ENCODE data around the gene IFI27L2.
A peak's percentile ranks its signal among the peaks of the same experiment; 100 is the strongest.

Gene IFI27L2

DNA sequence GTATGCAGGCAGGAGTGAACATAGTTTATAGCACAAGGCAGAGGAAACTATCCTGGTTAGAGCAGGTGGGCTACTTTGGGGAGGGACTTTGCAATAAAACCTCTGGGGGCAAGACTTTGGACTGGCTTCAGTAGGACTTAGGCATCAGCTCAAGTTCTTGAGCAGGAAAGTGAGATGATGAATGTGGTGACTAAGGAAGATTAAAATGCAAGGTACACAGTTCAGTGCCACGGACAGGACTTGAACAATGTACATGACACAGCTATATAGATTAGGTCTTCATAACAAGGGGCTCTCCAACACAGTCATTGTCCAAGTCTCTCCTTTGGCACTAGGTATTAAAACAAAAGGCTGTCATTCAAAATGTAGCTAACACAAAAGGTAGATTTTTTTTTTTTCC, 23.3 kb upstream of the IFI27L2 start:
- DNase-seq (ENCODE audit: low read depth): no peak

GRCh38 chr14:94145902-94146527, 16.6 kb upstream of the IFI27L2 start:
- no peak for DNase-seq (ENCODE audit: low read depth)

- DNase-seq (ENCODE audit: low read depth): no peak
Observed at GRCh38 chr14:94144765-94145164, 15.4 kb upstream of the IFI27L2 start.

- no peak for DNase-seq (ENCODE audit: low read depth)
Observed at GRCh38 chr14:94143711-94144110, 14.3 kb upstream of the IFI27L2 start.

GRCh38 chr14:94143239-94143638, 13.8 kb upstream of the IFI27L2 start:
- no peak for DNase-seq (ENCODE audit: low read depth)

DNA sequence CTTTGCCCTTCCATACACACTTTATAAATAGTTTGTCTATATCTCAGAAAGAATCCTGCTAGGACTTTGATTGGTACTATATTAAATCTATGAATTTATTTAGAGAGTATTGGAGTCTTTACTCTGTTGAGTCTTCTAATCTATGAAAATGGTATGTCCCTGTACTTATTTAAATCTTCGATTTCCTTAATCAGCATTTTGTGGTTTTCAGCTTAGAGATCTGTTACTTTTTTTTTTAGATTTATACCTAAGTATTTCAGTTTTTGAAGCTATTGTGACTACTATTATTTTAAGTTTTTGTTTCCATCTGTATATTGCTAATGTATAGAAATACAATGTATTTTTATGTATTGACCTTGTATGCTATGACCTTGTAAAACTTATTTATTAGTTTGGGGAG, 13.4 kb upstream of the IFI27L2 start:
- DNase-seq (ENCODE audit: low read depth): no peak

DNA sequence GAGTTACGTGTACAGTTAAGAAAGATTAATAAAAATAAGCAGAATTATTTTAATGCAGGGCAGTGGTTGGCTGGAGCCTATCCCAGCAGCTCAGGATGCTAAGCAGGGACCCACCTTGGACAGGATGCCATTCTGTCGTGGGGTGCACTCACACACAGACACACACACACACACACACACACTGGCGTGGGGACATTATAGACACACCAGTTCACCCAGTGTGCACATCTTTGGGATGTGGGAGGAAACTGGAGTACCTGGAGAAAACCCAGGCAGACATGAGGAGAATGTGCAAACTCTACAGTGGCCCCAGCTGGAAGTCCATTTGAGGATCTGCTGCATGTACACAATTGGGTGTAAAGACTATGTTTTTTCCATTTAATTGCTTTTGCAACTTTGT, 12.8 kb upstream of the IFI27L2 start:
- no peak for DNase-seq (ENCODE audit: low read depth)

DNA sequence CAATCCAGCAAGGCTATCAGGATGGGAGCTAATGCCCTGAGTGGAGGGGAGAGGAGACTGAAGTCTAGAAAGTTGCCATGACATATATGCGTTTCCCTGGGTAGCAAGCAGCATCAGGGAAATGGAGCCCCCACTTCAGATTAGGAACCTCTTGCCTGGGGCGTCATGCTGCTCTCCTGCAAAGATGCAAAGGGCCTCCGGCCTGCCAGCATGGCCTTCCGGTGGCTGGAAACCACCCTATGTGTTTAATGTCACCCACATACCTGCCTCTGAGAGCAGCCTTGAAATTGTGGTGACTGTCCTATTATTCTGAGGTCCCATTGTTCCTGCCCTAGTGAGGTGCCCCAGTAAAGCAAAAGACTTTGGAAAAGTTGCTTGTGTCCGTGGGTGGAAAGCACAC, 10.0 kb upstream of the IFI27L2 start:
- DNase-seq (ENCODE audit: low read depth): no peak

- DNase-seq (ENCODE audit: low read depth): no peak
Observed at GRCh38 chr14:94139006-94139405, 9.6 kb upstream of the IFI27L2 start.

DNA sequence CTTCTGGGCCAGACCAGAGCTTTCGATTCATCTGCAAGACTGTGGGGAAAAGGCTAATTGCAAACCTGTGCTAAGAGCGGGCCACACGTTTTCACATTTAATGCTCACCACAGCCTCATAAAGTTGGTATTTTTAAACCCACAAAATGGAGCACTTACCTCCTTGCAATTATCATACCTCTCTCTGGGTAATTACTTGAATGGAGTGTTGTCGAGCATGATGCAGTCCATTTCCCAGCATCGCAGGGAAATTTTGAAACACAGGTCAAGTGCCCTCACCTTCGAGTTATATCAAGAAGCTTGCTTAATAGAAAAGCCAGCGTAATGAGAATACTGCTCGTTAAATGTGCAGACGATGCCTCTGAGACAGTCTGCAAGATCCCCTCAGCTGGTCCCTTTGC, 8.8 kb upstream of the IFI27L2 start:
- DNase-seq (ENCODE audit: low read depth): no peak

DNA sequence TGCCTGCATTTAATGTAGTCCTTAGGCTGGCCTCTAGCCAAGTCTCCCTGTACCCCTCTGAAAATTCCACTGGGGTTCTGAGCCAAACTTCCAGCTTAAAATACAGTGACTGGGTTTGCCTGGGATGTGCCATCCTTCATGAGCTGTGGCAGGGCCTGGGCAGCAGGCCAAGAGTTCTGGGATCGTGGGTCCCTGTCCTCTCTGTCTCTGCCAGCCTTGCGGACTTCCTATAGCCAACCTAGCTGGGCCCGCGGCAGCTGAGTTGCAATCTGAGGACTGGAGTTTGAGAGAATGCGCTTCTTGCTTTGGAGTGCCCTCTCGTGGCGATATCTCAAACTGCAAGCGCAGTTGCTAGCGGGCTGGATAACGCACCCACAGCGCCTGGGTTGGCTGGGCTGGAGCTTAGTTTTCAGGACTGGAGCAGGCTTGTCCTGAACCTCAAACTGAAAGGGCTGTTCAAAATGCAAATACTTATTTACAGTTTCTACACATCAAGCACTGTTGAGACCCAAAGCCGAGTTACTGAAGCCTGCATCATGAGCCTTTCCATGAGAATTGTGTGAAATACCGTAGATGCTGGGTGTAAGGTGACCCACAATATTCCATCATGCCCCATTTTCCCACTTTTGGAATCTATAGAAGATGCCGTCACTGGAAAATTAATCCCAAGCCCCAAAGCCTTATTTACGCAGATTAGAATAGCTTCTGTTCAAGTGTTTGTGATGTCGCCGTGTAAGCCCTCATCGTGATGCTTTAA, 7.3 kb upstream of the IFI27L2 start:
- peak; percentile 80 for DNase-seq (ENCODE audit: low read depth)

- no peak for DNase-seq (ENCODE audit: low read depth)
Observed at GRCh38 chr14:94135476-94135875, 6.1 kb upstream of the IFI27L2 start.

DNA sequence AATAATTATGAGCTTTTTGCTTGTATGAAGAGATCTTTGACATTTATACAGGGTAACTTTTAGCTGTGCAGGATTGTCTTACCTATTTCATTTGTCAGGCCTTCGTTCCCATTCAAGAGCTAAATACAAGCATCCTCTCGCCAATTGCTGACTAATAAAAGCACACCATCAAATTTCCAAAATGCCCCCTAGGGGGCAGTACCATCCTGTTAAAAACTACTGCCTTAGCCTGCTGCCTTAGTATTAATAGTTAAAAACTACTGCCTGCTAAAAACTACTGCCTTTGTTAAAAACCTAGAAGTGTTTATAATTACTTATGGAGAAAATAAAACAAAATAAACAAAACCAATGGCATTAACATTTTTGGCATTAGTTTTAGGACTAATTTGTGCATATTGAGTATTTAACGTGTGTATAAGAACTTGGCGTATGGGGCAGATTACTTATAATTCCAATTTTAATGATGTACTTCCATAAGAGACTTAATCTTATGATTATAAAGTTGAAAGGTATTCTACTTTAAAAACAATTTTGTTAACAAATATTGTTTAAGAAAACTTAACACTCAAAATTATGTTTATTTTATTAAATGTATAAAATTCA, 3.0 kb upstream of the IFI27L2 start:
- DNase-seq (ENCODE audit: low read depth): peak; percentile 39

GRCh38 chr14:94129758-94130414, 482 bp upstream of the IFI27L2 start:
- peak; percentile 10 for DNase-seq (ENCODE audit: low read depth)

DNA sequence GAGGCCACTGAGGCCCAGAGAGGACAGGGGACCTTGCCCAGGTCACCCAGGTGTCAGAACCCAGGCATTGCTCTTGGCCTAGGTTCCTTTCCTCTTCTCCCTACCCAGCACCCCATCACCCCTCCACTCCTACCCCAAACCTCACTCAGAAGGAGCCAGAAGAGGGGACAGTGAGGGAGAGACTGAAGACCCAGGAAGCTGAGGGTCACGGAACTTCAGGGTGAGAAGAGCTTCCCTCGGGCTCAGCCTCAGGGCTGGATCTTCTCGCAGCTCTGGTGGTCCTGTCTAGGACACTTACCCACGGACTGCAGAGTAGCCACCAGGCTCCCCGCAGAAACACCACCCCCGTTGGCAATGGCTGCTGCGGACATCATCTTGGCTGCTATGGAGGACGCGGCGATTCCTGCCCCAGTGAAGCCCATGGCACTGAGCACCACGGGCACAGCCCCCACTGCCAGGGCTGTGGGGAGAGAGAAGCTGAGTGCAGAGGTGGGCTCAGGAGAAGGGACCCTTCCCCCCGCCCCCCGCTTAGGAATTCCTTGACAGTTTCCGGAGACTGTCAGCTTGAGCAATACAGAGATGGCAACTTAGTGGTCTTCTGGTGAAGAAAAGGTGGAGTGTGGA, 1.1 kb downstream of the IFI27L2 start:
- DNase-seq (ENCODE audit: low read depth): no peak

DNA sequence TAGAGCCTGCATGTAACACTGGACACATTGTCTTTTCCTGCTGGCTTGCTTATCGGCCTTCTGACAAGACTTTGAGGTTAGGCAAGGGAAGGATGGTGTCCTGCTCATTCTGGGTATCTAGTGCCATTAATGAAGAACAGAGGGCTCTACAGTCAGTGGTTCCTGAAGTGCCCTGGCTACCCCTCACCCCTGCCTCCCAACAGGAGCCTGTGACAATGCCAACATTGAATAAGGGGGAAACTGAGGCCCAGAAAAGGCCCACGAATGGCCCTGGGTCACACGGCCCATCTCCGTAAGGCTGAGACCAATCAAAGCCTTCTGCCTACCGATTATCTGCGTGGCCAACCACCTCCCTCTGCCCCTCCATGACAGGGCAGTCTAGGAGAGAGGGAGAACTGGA, 2.1 kb downstream of the IFI27L2 start:
- DNase-seq (ENCODE audit: low read depth): no peak

DNA sequence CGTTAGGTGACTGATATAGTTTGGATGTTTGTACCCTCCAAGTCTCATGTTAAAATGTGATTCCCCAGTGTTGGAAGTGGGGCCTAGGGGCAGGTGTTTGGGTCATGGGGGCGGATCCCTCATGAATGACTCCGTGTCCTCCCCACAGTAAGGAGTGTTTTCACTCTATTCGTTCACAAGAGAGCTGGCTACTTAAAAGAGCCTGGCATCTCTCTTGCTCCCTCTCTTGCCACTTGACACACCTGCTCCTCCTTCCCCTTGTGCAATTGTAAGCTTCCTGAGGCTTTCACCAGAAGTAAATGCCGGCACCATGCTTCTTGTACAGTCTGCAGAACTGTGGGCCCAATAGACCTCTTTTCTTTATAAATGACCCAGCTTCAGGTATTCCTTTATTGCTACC, 2.6 kb downstream of the IFI27L2 start:
- DNase-seq (ENCODE audit: low read depth): no peak

DNA sequence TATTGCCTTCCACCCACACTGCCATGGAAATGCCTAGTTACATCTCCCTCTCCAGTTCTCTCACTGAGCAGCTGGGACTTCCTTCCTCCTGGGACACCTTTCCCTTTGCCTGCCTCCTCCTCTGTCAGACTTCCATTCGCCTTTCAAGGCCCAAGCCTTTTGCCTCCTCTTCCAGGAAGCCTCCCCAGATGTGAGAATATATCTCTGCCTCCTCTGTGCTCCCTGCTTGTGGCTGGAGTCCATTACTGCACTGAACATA, 3.1 kb downstream of the IFI27L2 start:
- DNase-seq (ENCODE audit: low read depth): no peak

DNA sequence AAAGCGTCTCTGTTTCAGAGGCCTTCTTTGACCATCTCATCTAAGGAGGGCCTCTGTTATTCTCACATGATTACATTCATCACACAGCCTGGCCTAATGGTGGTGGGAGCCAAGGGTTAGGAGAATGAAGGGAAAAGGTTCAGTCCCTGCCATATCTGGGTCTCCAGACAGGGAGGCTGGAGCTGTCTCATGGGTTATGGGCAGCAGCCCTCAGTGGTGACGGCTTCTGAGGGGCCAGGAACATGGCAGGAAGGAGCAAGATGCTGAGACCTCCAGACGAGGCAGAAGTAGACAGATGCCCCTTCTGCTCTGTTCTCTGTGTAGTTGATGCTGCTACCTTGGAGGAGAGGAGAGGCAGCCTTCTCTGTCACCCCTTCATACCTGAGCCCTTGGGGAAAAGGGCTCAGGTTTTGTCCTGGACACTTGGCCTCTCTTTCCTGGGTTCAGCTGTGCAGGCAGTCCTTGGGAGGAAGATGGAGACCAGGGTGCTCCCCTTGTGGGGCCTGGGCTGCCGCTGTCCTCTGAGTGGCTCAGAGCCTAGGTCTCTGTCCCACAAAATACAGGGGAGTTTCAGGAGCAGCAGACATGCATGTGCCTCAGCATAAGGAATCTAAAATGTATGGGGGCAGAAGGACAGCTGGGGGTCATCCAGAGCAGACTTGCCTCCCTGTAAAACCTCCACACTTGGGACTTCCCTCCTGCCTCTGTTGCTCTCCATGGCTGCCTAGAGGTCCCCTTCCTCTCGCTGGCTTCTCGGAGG, 3.6 kb downstream of the IFI27L2 start:
- no peak for DNase-seq (ENCODE audit: low read depth)

DNA sequence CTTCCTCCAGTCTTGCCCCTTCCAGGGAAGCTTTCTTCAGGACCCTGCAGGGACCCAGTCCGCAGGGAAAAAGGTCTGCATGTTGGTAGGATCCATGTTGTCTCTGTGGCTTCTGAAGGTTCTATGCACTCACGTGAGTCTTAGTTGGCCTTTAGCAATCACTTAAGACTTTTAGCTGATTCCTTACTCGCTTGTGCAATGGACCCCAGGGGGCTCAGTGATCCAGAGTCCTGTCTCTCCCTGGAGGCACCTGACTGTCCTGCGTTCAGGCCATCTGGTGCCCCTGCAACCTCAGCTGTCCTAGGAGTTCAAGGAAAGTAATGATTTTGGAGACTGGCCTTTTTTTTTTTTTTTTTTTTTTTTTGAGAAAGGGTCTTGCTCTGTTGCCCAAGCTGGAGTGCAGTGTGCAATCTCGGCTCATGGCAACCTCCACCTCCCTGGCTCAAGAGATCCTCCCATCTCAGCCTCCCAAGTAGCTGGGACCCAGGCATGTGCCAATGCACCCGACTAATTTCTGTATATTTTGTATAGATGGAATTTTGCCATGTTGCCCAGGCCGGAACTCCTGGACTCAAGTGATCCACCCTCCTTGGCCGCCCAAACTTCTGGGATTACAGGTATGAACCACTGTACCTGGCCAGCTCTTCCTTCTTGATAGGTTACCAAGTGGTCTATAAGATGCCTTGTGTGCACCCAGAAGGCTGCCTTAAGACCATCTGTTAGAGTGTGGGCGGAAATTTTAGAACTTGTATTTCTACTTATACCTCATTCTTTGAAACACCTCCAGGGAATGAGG, 4.6 kb downstream of the IFI27L2 start:
- no peak for DNase-seq (ENCODE audit: low read depth)

DNA sequence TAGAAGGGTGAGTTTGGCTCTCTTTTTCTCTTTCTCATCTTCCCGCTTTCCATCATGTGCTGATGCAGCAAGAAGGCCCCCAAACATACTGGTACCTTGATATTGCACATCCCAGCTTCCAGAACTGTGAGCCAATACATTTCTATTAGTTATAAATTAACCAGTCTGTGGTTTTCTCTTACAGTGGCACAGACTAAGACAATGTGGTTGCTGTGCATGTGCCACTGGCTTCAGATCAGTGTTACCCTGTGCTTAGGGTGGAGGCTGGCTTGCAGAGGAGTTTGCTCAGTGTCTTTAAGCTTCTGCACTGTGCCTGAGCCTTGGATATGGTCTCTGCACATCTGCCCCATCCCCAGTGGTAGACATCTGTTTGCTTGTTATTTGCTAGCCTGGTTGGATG, 5.5 kb downstream of the IFI27L2 start:
- DNase-seq (ENCODE audit: low read depth): no peak
